BJ (cell line): ENCODE data around the gene KCTD17. TPM values are rescaled to one million over a fixed set of nuclear protein-coding genes. Genes with fewer than 3 reads are reported as not detected.

Experiments used
- CTCF ChIA-PET: fragments of 350-600 bp; formaldehyde crosslinking; extraction: SDS; loops from one replicate; lab custom pipeline; 2021; ENCODE audit warnings: antibody characterized with exemption, inconsistent platforms; lab: Yijun Ruan, JAX
- POLR2A ChIA-PET: fragments of 300-600 bp; sonication (Branson Sonifier 250); formaldehyde crosslinking; extraction: SDS; loops from one replicate; lab custom pipeline; 2021; ENCODE audit warnings: antibody characterized with exemption; lab: Charles Lee
- DNase-seq: peaks from one replicate; pipeline ENCODE4 v3.0.0-alpha.2; 2011; ENCODE audit warnings: low read depth
- H3K27me3 ChIP-seq: 2 replicates; pipeline ENCODE4 v1.6.0; 2011; ENCODE audit warnings: low read length; ENCODE audit not compliant: control insufficient read depth, insufficient read depth
- H3K36me3 ChIP-seq: 2 replicates; pipeline ENCODE4 v1.5.1; 2011; ENCODE audit warnings: low read length; ENCODE audit not compliant: control insufficient read depth, insufficient read depth
- H3K4me3 ChIP-seq: 2 replicates; pipeline ENCODE4 v1.5.1; 2011; ENCODE audit warnings: low read depth, mild to moderate bottlenecking, control low read depth, low read length
- CTCF ChIP-seq: IDR thresholded peaks from 2 replicates; pipeline ENCODE4 v1.5.1; 2011; ENCODE audit warnings: low read depth, mild to moderate bottlenecking, control low read depth, inconsistent platforms, low read length, moderate library complexity; ENCODE audit not compliant: insufficient read depth
- polyA plus RNA-seq: library from polyadenylated mRNA; depleted of rRNA; stranded (reverse); fragments of >200 nt; gene quantifications from 2 replicates; pipeline ENCODE4 v1.2.3, GENCODE V29; 2011

Gene KCTD17
- polyA plus RNA-seq, 1 experiment, result 36.3 TPM

- Histone ChIP-seq H3K36me3 (peaks cover 11% of the 10 kb centered on the region), H3K27me3 (no peaks in the 10 kb centered on the region), H3K4me3 (peak overlapping the region; percentile 72)
- no peak for TF ChIP-seq CTCF
- ChIA-PET CTCF (interaction anchor here (0.9 to 1.5 kb wide), 2 partner anchors 24 to 147 kb away, joined by 3 to 5 read pairs; no protein-coding TSS in a partner anchor), POLR2A (no interaction called here)
- DNase-seq, result no peak
These were observed 1.1 kb downstream of the KCTD17 start for GRCh38 chr22:37052386-37053309.

GRCh38 chr22:37053310-37054055, 1.9 kb downstream of the KCTD17 start:
- H3K27me3 ChIP-seq, result no peaks in the 10 kb centered on the region
- CTCF ChIA-PET, result interaction anchor here (0.9 kb wide), 1 partner anchor 198 kb away, joined by 3 read pairs; no protein-coding TSS in a partner anchor
- TF ChIP-seq CTCF, result no peak
- no peak for DNase-seq
- H3K4me3 ChIP-seq, result no peak overlapping the region
- peaks cover 13% of the 10 kb centered on the region for H3K36me3 ChIP-seq
- POLR2A ChIA-PET, result no interaction called here

- DNase-seq, result no peak
- CTCF ChIA-PET, result interaction anchor here (0.9 to 1.0 kb wide), 2 partner anchors 26 to 198 kb away, joined by 3 read pairs; no protein-coding TSS in a partner anchor
These were observed 2.5 kb downstream of the KCTD17 start for GRCh38 chr22:37054056-37054395.

GRCh38 chr22:37054600-37055365, 3.2 kb downstream of the KCTD17 start:
- DNase-seq, result no peak
- Histone ChIP-seq H3K4me3 (no peak overlapping the region), H3K36me3 (peaks cover 13% of the 10 kb centered on the region), H3K27me3 (no peaks in the 10 kb centered on the region)
- POLR2A ChIA-PET, result no interaction called here
- TF ChIP-seq CTCF, result no peak
- CTCF ChIA-PET, result interaction anchor here (0.9 to 2.1 kb wide), 4 partner anchors 9 to 199 kb away, joined by 3 to 9 read pairs (median 5); no protein-coding TSS in a partner anchor

More at GRCh38 chr22:37054056-37054395, 2.5 kb downstream of the KCTD17 start:
- Histone ChIP-seq H3K27me3 (no peaks in the 10 kb centered on the region), H3K4me3 (no peak overlapping the region), H3K36me3 (peaks cover 13% of the 10 kb centered on the region)
- POLR2A ChIA-PET, result no interaction called here
- no peak for TF ChIP-seq CTCF
